K562 (cell line): ENCODE data around the gene GIMAP8. TPM values are rescaled to one million over a fixed set of nuclear protein-coding genes. Genes with fewer than 3 reads are reported as not detected.

Source experiments
- ATAC-seq: fragments of 200-7000 bp; cut with Tn5 transposase; 3 replicates; pipeline ENCODE4 v1.9.1; 2020; ENCODE audit warnings: moderate library complexity
- BruUV-seq: library from RNA; stranded (reverse); fragments of 400-500 nt; replicated peaks from 2 replicates; lab custom pipeline; 2021; lab: Mats Ljungman, UMichigan
- CTCF ChIA-PET: fragments of 300-600 bp; formaldehyde crosslinking; extraction: SDS; loops from one replicate; lab custom pipeline; 2021; ENCODE audit warnings: low intra/inter-chr PET ratio; lab: Yijun Ruan, JAX
- POLR2A ChIA-PET: fragments of 300-600, 350-650 bp; sonication (Branson Sonifier 250); formaldehyde crosslinking; extraction: SDS; loops from one replicate; lab custom pipeline; 2021; ENCODE audit warnings: antibody characterized with exemption, inconsistent platforms; lab: Yijun Ruan, JAX
- DNase-seq, 4 experiments: peaks; one replicate each; pipeline versions ENCODE4 v3.0.0 to v3.0.0-alpha.2; 2011 to 2018; ENCODE audit warnings: low spot score in 3 of 4, mixed read lengths in 3 of 4; ENCODE audit errors: extremely low read depth in 1 of 4
- FAIRE-seq: peaks from 2 replicates; lab custom pipeline; 2011; peaks lifted over from hg19 to GRCh38; lab: Jason Lieb, UNC
- H2AFZ ChIP-seq: 2 replicates; pipeline ENCODE4 v1.6.0; 2011; ENCODE audit warnings: low read depth, low read length, control low read depth, inconsistent platforms
- H3K27ac ChIP-seq: fragments of 200-600 bp; 3 replicates; pipeline ENCODE4 v1.8.0; 2011; ENCODE audit warnings: low read depth, mild to moderate bottlenecking, control low read depth, inconsistent platforms, low read length, moderate library complexity, mixed read lengths; ENCODE audit errors: extremely low read depth
- H3K27me3 ChIP-seq, 2 experiments: fragments of 300-600 bp in 1 of 2; 2 replicates in 1 of 2; 3 replicates in 1 of 2; pipeline versions ENCODE4 v1.6.0 to v1.8.0; 2011; ENCODE audit warnings: inconsistent platforms in 2 of 2, low read length in 2 of 2, mild to moderate bottlenecking in 1 of 2, mixed read lengths in 1 of 2, moderate library complexity in 1 of 2; ENCODE audit not compliant: control insufficient read depth in 2 of 2, insufficient read depth in 2 of 2
- H3K36me3 ChIP-seq: fragments of 300-600 bp; 3 replicates; pipeline ENCODE4 v1.8.0; 2011; ENCODE audit warnings: mild to moderate bottlenecking, low read length, inconsistent platforms; ENCODE audit not compliant: control insufficient read depth, insufficient read depth
- H3K4me1 ChIP-seq, 2 experiments: fragments of 200-600 bp in 1 of 2; replicated peaks in 1 of 2; 2 replicates in 1 of 2; 3 replicates in 1 of 2; pipeline versions ENCODE4 v1.5.1 to v1.8.0; 2011; ENCODE audit warnings: inconsistent platforms in 2 of 2, low read length in 2 of 2, mild to moderate bottlenecking in 1 of 2, mixed read lengths in 1 of 2, moderate library complexity in 1 of 2; ENCODE audit not compliant: control insufficient read depth in 2 of 2, insufficient read depth in 2 of 2
- H3K4me2 ChIP-seq: 2 replicates; pipeline ENCODE4 v1.6.1; 2011; ENCODE audit warnings: low read length, control low read depth, inconsistent platforms, mixed read lengths; ENCODE audit not compliant: insufficient read depth
- H3K4me3 ChIP-seq: fragments of 200-600 bp; sonication (generic), shearing (Covaris generic); 2 replicates; pipeline ENCODE4 v1.5.1; 2016; ENCODE audit warnings: control low read depth, inconsistent platforms
- H3K79me2 ChIP-seq: fragments of 200-600 bp; 3 replicates; pipeline ENCODE4 v1.8.0; 2011; ENCODE audit warnings: low read length, inconsistent platforms; ENCODE audit not compliant: control insufficient read depth, insufficient read depth
- H3K9ac ChIP-seq, 2 experiments: 2 replicates each; pipeline versions ENCODE4 v1.6.0 to v1.6.1; 2011; ENCODE audit warnings: low read depth in 2 of 2, low read length in 2 of 2, control low read depth in 1 of 2, inconsistent platforms in 1 of 2, mild to moderate bottlenecking in 1 of 2, mixed read lengths in 1 of 2; ENCODE audit not compliant: insufficient read depth in 1 of 2
- H3K9me1 ChIP-seq: one replicate; pipeline ENCODE4 v1.6.0; 2011; ENCODE audit warnings: inconsistent platforms, mild to moderate bottlenecking, low read length, moderate library complexity; ENCODE audit not compliant: control insufficient read depth, insufficient read depth
- H3K9me3 ChIP-seq: replicated peaks from 2 replicates; pipeline ENCODE4 v1.5.1; 2011; ENCODE audit warnings: low read depth, low read length, inconsistent platforms; ENCODE audit not compliant: control insufficient read depth, insufficient read depth
- H4K20me1 ChIP-seq: replicated peaks from 2 replicates; pipeline ENCODE4 v1.6.1; 2011; ENCODE audit warnings: low read length, inconsistent platforms, mixed read lengths; ENCODE audit not compliant: control insufficient read depth, insufficient read depth
- ATF7 ChIP-seq: fragments of 450-650 bp; IDR thresholded peaks from 2 replicates; pipeline ENCODE4 v1.7.1; 2014; ENCODE audit warnings: mild to moderate bottlenecking, moderate library complexity
- ETS1 ChIP-seq: conservative IDR thresholded peaks from 2 replicates; pipeline ENCODE4 v1.6.1; 2011; ENCODE audit warnings: low read depth, mild to moderate bottlenecking, low read length; ENCODE audit not compliant: control insufficient read depth
- HSF4 ChIP-seq: fragments of 250-450 bp; sonication (Bioruptor Pico); IDR thresholded peaks from 2 replicates; pipeline ENCODE4 v2.1.2; 2022; ENCODE audit warnings: mild to moderate bottlenecking, moderate library complexity, borderline replicate concordance
- ILF3 ChIP-seq: fragments of 450-650 bp; IDR thresholded peaks from 2 replicates; pipeline ENCODE4 v1.6.1; 2018; ENCODE audit warnings: antibody characterized with exemption, mild to moderate bottlenecking, moderate library complexity, borderline replicate concordance
- PHTF2 ChIP-seq: fragments of 250-450 bp; sonication (Bioruptor Pico); IDR thresholded peaks from 2 replicates; pipeline ENCODE4 v1.5.0; 2021; ENCODE audit warnings: mild to moderate bottlenecking
- POLR2B ChIP-seq: fragments of 450-650 bp; IDR thresholded peaks from 2 replicates; pipeline ENCODE4 v1.6.1; 2018; ENCODE audit warnings: low read depth; ENCODE audit not compliant: partially characterized antibody
- PRMT5 ChIP-seq: sonication (generic); formaldehyde crosslinking; IDR thresholded peaks from 2 replicates; pipeline ENCODE4 v1.5.0; 2020; ENCODE audit warnings: missing genetic modification reagents
- STAG1 ChIP-seq: sonication (generic); formaldehyde crosslinking; IDR thresholded peaks from 2 replicates; pipeline ENCODE4 v1.5.0; 2020; ENCODE audit warnings: missing genetic modification reagents, borderline replicate concordance
- ZNF174 ChIP-seq: fragments of 250-450 bp; sonication (Bioruptor Pico); IDR thresholded peaks from 2 replicates; pipeline ENCODE4 v1.4.0; 2020; ENCODE audit warnings: mild to moderate bottlenecking
- ZNF277 ChIP-seq: fragments of 250-450 bp; sonication (Bioruptor Pico); IDR thresholded peaks from 2 replicates; pipeline ENCODE4 v1.8.0; 2022; ENCODE audit warnings: inconsistent platforms, mild to moderate bottlenecking, moderate library complexity, borderline replicate concordance
- WGBS: fragments of 100-300 bp; shearing (Covaris generic); methylation state at CpG from one replicate; pipeline ENCODE4 v1.1.6; 2016; ENCODE audit warnings: low coverage, mixed read lengths; ENCODE audit not compliant: insufficient coverage; ENCODE audit errors: missing lambda C conversion rate; 5-methylcytosine and 5-hydroxymethylcytosine counted together
- in situ Hi-C: fragments of 300-500 bp; cut with MboI; formaldehyde crosslinking; loops from 4 replicates; pipeline ENCODE4 v1.15.0; 2018; ENCODE audit warnings: inconsistent platforms, mixed read lengths
- intact Hi-C: fragments of 100-400 bp; cut with micrococcal nuclease; formaldehyde crosslinking; loops from 2 replicates; pipeline ENCODE4 v1.14.2; 2022
- polyA plus RNA-seq, 8 experiments: library from polyadenylated mRNA; depleted of rRNA in 4 of 8; stranded (reverse) in 5 of 8; unstranded in 3 of 8; fragments of >200 nt; fragmentation: Nextera tagmentation in 2 of 8; fragmentation: Illumina TruSeq in 1 of 8; extraction: Ambion mirVana in 2 of 8; extraction: Trizol in 1 of 8; gene quantifications; 2 replicates each; pipeline versions ENCODE4 v1.2.1 to v1.2.3, GENCODE V29; 2011 to 2014; ENCODE audit warnings: inconsistent platforms in 1 of 8, missing spikeins in 1 of 8
- total RNA-seq, 7 experiments: library from RNA; depleted of rRNA in 6 of 7; stranded (reverse); fragments of >200 nt in 6 of 7; fragmentation: Illumina TruSeq in 2 of 7; extraction: Trizol in 2 of 7; gene quantifications; 2 replicates each; pipeline versions ENCODE4 v1.2.1 to v1.2.3, GENCODE V29; 2011 to 2021; ENCODE audit warnings: low replicate concordance in 1 of 7
- TF ChIP-seq, protein P1 (sequence below): fragments of 450-650 bp; formaldehyde crosslinking; IDR thresholded peaks from 2 replicates; pipeline ENCODE4 v1.4.0; 2022; ENCODE audit warnings: missing genetic modification characterization
- TF ChIP-seq, protein P2 (sequence below): fragments of 250-450 bp; sonication (Bioruptor Pico); IDR thresholded peaks from 2 replicates; pipeline ENCODE4 v1.5.0; 2020; ENCODE audit warnings: mild to moderate bottlenecking

GIMAP8 gene
- total and polyA plus RNA-seq, 9 of the 15 experiments (the other 6 are each of a cell fraction or from before 2014, with no cell fraction given) = not detected

GRCh38 chr7:150515248-150516147 is 65.1 kb downstream of the GIMAP8 start:
- ATAC-seq = no peak
- CTCF ChIA-PET = no interaction called here
- POLR2A ChIA-PET = interaction anchor here (1.7 kb wide), 1 partner anchor 18 kb away, joined by 4 read pairs; no protein-coding TSS in a partner anchor
- no peaks in the 10 kb centered on the region for H3K9me3 ChIP-seq
- H3K36me3 ChIP-seq = no peaks in the 10 kb centered on the region
- peaks cover 20 to 21% of the 10 kb centered on the region in 2 experiments; a peak in 4 of 5 replicates for H3K27me3 ChIP-seq
- no peak overlapping the region for H3K4me2 ChIP-seq
- H3K79me2 ChIP-seq = no peaks in the 10 kb centered on the region
- intact Hi-C loops (no loop called here), in situ Hi-C loops (no loop called here)
- no TSS peak for BruUV-seq
- FAIRE-seq = no peak
- H3K27ac ChIP-seq = no peak overlapping the region
- no peak for DNase-seq
- H4K20me1 ChIP-seq = no peaks in the 10 kb centered on the region
- WGBS = under 1% methylated on average over 11 of the region's 11 CpGs
- H3K9me1 ChIP-seq = no peaks in the 10 kb centered on the region
- TF ChIP-seq ZNF174 (CRISPR knock-in tag) (no peak), ZNF277 (CRISPR knock-in tag) (no peak), PRMT5 (no peak), ATF7 (no peak), POLR2B (no peak), ILF3 (no peak), HSF4 (CRISPR knock-in tag) (no peak), PHTF2 (CRISPR knock-in tag) (no peak), ETS1 (no peak), STAG1 (CRISPR knock-in tag) (no peak)
- TF ChIP-seq, protein P1, sequence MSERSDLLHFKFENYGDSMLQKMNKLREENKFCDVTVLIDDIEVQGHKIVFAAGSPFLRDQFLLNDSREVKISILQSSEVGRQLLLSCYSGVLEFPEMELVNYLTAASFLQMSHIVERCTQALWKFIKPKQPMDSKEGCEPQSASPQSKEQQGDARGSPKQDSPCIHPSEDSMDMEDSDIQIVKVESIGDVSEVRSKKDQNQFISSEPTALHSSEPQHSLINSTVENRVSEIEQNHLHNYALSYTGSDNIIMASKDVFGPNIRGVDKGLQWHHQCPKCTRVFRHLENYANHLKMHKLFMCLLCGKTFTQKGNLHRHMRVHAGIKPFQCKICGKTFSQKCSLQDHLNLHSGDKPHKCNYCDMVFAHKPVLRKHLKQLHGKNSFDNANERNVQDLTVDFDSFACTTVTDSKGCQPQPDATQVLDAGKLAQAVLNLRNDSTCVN = no peak
- TF ChIP-seq, protein P2, sequence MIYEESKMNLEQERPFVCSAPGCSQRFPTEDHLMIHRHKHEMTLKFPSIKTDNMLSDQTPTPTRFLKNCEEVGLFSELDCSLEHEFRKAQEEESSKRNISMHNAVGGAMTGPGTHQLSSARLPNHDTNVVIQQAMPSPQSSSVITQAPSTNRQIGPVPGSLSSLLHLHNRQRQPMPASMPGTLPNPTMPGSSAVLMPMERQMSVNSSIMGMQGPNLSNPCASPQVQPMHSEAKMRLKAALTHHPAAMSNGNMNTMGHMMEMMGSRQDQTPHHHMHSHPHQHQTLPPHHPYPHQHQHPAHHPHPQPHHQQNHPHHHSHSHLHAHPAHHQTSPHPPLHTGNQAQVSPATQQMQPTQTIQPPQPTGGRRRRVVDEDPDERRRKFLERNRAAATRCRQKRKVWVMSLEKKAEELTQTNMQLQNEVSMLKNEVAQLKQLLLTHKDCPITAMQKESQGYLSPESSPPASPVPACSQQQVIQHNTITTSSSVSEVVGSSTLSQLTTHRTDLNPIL (CRISPR knock-in tag) = no peak
- no peak overlapping the region for H3K4me3 ChIP-seq
- H2AFZ ChIP-seq = no peak overlapping the region
- no peaks in the 10 kb centered on the region for H3K4me1 ChIP-seq
- no peak overlapping the region for H3K9ac ChIP-seq
